GM18873 (cell line): ENCODE data around the gene METAP1D.

Experiments used
- ATAC-seq: cut with Tn5 transposase; IDR thresholded peaks from one replicate; pipeline ENCODE4 v1.9.1; 2021; ENCODE audit warnings: mild to moderate bottlenecking, moderate library complexity, moderate number of reproducible peaks; ENCODE audit not compliant: unreplicated experiment, low FRiP score

METAP1D gene

GRCh38 chr2:172089633-172090032 lies 89.9 kb downstream of the METAP1D start:
- ATAC-seq, result no peak

- ATAC-seq, result no peak
Measured at GRCh38 chr2:172090044-172090961, 90.5 kb downstream of the METAP1D start.

- ATAC-seq, result no peak
Measured at GRCh38 chr2:172091000-172091641, 91.4 kb downstream of the METAP1D start.

GRCh38 chr2:172091761-172092566 lies 92.2 kb downstream of the METAP1D start:
- no peak for ATAC-seq

- no peak for ATAC-seq
Measured at GRCh38 chr2:172092716-172093415, 93.1 kb downstream of the METAP1D start.

GRCh38 chr2:172093416-172094293 lies 93.9 kb downstream of the METAP1D start:
- no peak for ATAC-seq

GRCh38 chr2:172094294-172095145 lies 94.8 kb downstream of the METAP1D start:
- no peak for ATAC-seq

- no peak for ATAC-seq
Measured at GRCh38 chr2:172095146-172095904, 95.6 kb downstream of the METAP1D start.

- no peak for ATAC-seq
Measured at GRCh38 chr2:172095905-172096625, 96.3 kb downstream of the METAP1D start.

GRCh38 chr2:172096626-172097547 lies 97.1 kb downstream of the METAP1D start:
- no peak for ATAC-seq

- ATAC-seq, result no peak
Measured at GRCh38 chr2:172097557-172098131, 97.9 kb downstream of the METAP1D start.

GRCh38 chr2:172098287-172098649 lies 98.5 kb downstream of the METAP1D start:
- ATAC-seq, result no peak

- no peak for ATAC-seq
Measured at GRCh38 chr2:172098650-172099471, 99.1 kb downstream of the METAP1D start.

GRCh38 chr2:172099472-172100079 lies 99.8 kb downstream of the METAP1D start:
- ATAC-seq, result no peak
